Tibial artery (tissue), 4 donors: Measurements from ENCODE around the gene HOXA2.

ENCODE experiments used
- DNase-seq, 2 donors: peaks; one replicate each; pipeline ENCODE4 v3.0.0-alpha.2; 2019
- H3K27ac ChIP-seq, 2 donors: fragments of 200-600 bp; sonication (generic) in 1 of 2; 1 replicate in 1 of 2; 2 replicates in 1 of 2; pipeline ENCODE4 v1.5.1; 2018 to 2019; ENCODE audit warnings: mild to moderate bottlenecking in 1 of 2
- H3K27me3 ChIP-seq, 2 donors: fragments of 200-600 bp; sonication (generic) in 1 of 2; one replicate each; pipeline versions ENCODE4 v1.5.1 to v1.6.0; 2016 to 2019
- H3K36me3 ChIP-seq, 3 donors: fragments of 200-600 bp; sonication (generic) in 2 of 3; one replicate each; pipeline ENCODE4 v1.5.1; 2016 to 2019; ENCODE audit warnings: mild to moderate bottlenecking in 2 of 3
- H3K4me1 ChIP-seq, 4 donors: fragments of 200-600 bp; sonication (generic) in 2 of 4; 1 replicate in 3 of 4; 2 replicates in 1 of 4; pipeline ENCODE4 v1.5.1; 2016 to 2019
- H3K4me3 ChIP-seq, 2 donors: fragments of 200-600 bp; sonication (generic) in 1 of 2; 1 replicate in 1 of 2; 2 replicates in 1 of 2; pipeline ENCODE4 v1.5.1; 2018 to 2019; ENCODE audit warnings: mild to moderate bottlenecking in 2 of 2
- H3K9me3 ChIP-seq, 3 donors: fragments of 200-600 bp; sonication (generic) in 1 of 3; one replicate each; pipeline ENCODE4 v1.5.1; 2016 to 2019
- intact Hi-C: fragments of 100-400 bp; cut with DNase I; formaldehyde crosslinking; loops from one replicate; pipeline ENCODE4 v1.15.0; 2023; ENCODE audit warnings: low total_unique reads
- TF ChIP-seq, protein P1 (sequence below), 2 experiments: fragments of 200-600 bp in 1 of 2; fragments of 450-650 bp in 1 of 2; IDR thresholded peaks; one replicate each; pipeline ENCODE4 v1.5.1; 2017 to 2019; ENCODE audit warnings: antibody characterized with exemption in 2 of 2, mild to moderate bottlenecking in 1 of 2, moderate library complexity in 1 of 2

HOXA2 gene

DNA sequence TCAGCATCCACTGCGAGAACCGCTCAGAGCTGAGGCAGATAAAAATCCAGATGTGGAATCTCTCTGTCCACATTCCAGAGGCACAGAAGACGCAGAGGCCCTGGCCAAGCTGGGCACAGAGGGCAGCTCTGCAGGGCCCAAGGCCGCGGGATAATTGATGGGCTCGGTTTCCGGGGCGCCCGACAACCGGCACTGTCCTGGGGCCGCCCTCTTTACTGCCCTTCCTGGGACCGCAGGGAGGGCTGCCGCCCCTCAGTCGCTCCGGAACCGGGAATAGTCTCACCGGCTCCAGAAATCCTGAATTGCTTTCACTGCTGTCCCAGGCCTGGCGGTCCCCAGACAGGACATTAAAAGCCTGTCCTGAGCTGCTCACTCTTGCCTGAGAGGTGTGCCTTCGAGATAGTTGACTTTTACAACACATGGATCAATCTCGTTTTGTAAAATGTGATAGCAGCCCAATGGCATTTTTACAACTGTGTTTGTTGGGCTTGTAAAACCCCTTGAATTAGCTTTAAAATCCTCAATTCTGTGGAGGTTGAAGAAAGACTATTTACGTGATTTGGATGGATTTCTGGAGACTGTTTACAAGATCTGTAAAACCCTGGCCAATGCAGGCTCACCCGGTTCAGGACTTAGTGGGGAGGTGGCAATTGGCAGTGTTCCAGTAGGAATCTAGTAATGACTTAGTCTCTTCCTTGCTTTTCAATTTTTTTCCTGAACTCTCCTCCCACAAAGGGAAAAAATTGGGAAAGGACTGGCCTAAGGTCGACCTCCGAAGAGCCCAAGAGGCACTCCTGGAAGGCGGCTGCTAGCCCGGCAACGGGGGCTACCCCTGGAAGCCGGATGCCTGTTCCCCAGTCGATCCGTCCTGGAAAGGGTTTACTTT, 46.5 kb upstream of the HOXA2 start:
- H3K9me3 ChIP-seq = no peaks in the 10 kb centered on the region
- TF ChIP-seq, protein P1, sequence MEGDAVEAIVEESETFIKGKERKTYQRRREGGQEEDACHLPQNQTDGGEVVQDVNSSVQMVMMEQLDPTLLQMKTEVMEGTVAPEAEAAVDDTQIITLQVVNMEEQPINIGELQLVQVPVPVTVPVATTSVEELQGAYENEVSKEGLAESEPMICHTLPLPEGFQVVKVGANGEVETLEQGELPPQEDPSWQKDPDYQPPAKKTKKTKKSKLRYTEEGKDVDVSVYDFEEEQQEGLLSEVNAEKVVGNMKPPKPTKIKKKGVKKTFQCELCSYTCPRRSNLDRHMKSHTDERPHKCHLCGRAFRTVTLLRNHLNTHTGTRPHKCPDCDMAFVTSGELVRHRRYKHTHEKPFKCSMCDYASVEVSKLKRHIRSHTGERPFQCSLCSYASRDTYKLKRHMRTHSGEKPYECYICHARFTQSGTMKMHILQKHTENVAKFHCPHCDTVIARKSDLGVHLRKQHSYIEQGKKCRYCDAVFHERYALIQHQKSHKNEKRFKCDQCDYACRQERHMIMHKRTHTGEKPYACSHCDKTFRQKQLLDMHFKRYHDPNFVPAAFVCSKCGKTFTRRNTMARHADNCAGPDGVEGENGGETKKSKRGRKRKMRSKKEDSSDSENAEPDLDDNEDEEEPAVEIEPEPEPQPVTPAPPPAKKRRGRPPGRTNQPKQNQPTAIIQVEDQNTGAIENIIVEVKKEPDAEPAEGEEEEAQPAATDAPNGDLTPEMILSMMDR (IDR thresholded peaks at IDR 0.05) = no peak
- peaks cover 10 to 48% (median 37%) of the 10 kb centered on the region in 4 donors for H3K4me1 ChIP-seq
- peak overlapping the region; percentile 71 to 94 for H3K27ac ChIP-seq
- intact Hi-C loops = no loop called here
- peaks cover 17 to 25% (median 18%) of the 10 kb centered on the region in 3 donors for H3K36me3 ChIP-seq
- no peaks in the 10 kb centered on the region for H3K27me3 ChIP-seq
- H3K4me3 ChIP-seq = peak overlapping the region; percentile 66 to 78
- peak in 1 of 2 donors; percentile 62 for DNase-seq

DNA sequence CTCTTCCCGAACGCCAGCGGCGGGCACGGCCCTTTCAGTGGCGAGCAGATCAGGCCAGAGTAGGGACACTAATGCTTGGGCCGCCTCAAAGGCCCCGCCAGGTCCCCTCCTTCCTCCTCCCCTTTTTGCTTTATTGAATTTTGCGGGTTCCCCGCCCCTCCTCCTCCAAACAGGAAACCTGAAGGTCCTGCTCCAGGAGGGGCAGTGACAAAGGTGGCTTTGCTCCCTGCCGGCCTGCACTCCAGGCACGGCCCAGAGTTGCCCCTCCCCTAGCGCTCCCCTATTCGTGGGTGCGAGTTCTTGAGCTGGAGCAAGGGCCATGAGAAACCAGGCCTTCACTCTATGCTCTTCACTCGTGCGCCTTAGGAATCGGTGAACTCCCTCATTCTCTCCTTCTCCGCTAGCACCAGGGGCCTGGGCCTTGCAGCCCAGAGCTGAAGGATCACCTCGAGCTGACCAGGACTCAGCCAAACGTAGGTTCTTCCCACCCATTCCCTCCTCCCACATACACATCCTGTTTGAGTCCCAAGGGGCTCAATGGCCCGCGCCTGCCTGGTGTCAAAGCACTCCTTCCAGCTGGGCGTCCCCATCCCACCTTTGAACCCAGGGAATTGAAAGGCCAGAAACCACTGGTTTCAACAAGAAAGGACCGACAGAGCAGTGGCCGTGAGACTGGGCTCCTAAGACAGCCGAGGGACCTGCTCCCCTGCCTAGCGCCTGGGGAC, 45.7 kb upstream of the HOXA2 start:
- Histone ChIP-seq H3K9me3 (no peaks in the 10 kb centered on the region), H3K27ac (peak overlapping the region; percentile 71 to 94), H3K27me3 (no peaks in the 10 kb centered on the region), H3K4me1 (peaks cover 10 to 43% (median 35%) of the 10 kb centered on the region in 4 donors), H3K4me3 (peak overlapping the region; percentile 66 to 78), H3K36me3 (peaks cover 25 to 33% (median 25%) of the 10 kb centered on the region in 3 donors)
- TF ChIP-seq, protein P1 (IDR thresholded peaks at IDR 0.05) = no peak
- intact Hi-C loops = no loop called here
- peak in 1 of 2 donors; percentile 80 for DNase-seq

DNA sequence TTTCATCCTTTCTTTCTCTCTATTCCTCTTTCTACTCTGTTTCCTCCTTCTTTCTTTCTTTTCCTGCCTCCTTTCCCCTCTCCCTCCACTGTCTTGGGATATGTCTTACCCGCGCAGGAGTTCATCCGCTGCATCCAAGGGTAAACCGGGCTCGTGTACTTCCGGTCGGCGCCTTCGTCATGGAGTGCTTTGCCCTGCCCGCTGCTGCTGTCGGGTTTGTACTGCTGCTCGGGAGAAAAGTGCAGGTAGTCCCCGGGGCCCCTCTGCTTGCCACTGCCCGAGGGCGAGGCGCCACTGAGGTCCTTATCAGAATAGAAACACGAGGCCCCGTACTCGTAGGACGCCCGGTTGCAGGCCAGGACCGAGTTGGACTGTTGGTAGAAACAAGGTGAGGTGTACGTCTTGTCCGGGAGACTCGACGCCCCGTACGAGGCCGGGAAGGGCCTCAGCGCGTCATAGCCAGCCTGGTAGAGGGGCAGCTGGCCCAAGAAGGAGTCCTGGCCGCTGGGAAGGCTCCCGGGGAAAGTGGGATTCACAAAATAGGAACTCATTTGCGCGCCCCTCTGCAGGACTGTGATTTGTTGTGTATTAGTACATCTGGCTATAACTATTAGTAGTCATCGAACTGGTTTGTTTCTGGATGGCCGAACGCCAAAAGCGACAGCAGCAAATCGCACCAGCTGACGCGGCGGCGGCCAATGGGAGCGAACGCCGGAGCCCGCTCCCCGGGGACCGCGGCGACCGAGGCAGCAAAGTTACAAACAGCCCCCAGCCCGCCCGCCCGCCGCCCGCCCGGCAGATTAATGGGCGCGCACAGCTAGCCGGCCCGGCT, 44.9 kb upstream of the HOXA2 start, which contains the start of gene HOXA6:
Gene HOXA6 (minus strand): TSS at position 576 of the 832 bp plus-strand sequence. CDS start 25 bp downstream, at position 551.
- TF ChIP-seq, protein P1 (IDR thresholded peaks at IDR 0.05) = no peak
- intact Hi-C loops = no loop called here
- H3K36me3 ChIP-seq = peaks cover 29 to 39% (median 32%) of the 10 kb centered on the region in 3 donors
- peaks cover 10 to 36% (median 29%) of the 10 kb centered on the region in 4 donors for H3K4me1 ChIP-seq
- no peaks in the 10 kb centered on the region for H3K9me3 ChIP-seq
- peak within 1 kb of the TSS; percentile 71 to 94 for H3K27ac ChIP-seq
- H3K4me3 ChIP-seq = peak within 1 kb of the TSS; percentile 66 to 78
- peak; percentile 73 to 88 for DNase-seq
- no peaks in the 10 kb centered on the region for H3K27me3 ChIP-seq

DNA sequence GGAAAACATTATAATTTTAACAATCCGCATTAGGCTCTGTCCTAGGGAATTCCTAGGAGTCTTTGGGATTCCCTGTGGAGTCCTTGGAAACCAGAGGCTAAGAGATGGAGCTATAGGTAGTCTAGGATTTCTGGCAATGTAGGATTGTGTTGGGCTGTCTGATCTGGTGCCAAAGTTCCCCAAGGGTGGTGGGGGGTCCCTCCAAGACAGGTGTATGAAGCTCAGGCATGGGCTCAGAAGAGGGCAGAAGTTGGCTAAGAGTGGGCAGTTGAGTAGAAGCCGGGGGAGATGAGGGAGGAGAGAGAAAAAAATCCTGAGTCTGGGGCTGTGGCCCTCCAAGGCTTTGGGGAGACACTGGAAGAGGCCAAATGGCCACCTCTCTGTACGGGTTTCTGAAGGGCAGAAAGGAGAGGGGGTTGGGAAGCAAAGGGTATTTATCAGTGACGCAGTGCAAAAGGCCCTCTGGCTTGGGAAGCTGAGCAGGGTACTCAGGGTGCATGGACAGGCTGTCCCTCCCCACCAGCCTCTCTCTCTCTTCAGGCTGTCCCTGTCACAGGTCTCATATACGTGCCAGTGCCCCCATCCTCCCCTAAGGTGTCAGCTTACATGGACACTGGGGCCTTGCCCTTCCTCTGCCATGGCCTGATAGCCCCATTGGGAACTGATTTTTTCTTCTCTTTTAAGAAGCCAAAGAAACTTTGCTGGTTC, 44.2 kb upstream of the HOXA2 start:
- TF ChIP-seq, protein P1 (IDR thresholded peaks at IDR 0.05) = no peak
- Histone ChIP-seq H3K9me3 (no peaks in the 10 kb centered on the region), H3K4me1 (peaks cover 10 to 36% (median 29%) of the 10 kb centered on the region in 4 donors), H3K36me3 (peaks cover 34 to 44% (median 37%) of the 10 kb centered on the region in 3 donors), H3K27ac (peak overlapping the region; percentile 71 to 94), H3K4me3 (no peak overlapping the region), H3K27me3 (no peaks in the 10 kb centered on the region)
- intact Hi-C loops = no loop called here
- DNase-seq = no peak
